ENCODE data around the gene NLGN1. TPM values are rescaled to one million over a fixed set of nuclear protein-coding genes. Genes with fewer than 3 reads are reported as not detected.

NLGN1 gene
- total and polyA plus RNA-seq, 12 donors, result 0.88 to 19.9 (median 12.6) TPM

- peak in 1 of 9 donors; percentile 13 for TF ChIP-seq CTCF (IDR thresholded peaks at IDR 0.05)
- Histone ChIP-seq H3K4me3 (no peak overlapping the region), H3K27ac (no peak overlapping the region), H3K36me3 (no peaks in the 10 kb centered on the region), H3K4me1 (peaks cover 0 to 16% (median 0%) of the 10 kb centered on the region in 9 donors), H3K9me3 (peaks cover 0 to 3% (median 0%) of the 10 kb centered on the region in 11 donors), H3K27me3 (no peaks in the 10 kb centered on the region)
- WGBS, 2 donors, result 47 to 63% methylated on average over 3 of the region's 3 CpGs
- intact Hi-C loops (cut with DNase I), result no loop called here
- DNase-seq, result no peak
- ATAC-seq, result no peak
Observed at GRCh38 chr3:174219738-174220137, 822.2 kb downstream of the NLGN1 start.

GRCh38 chr3:174220775-174221554 is 823.4 kb downstream of the NLGN1 start:
- Histone ChIP-seq H3K9me3 (peaks cover 0 to 3% (median 0%) of the 10 kb centered on the region in 11 donors), H3K4me1 (peaks cover 0 to 16% (median 0%) of the 10 kb centered on the region in 9 donors), H3K4me3 (no peak overlapping the region), H3K36me3 (no peaks in the 10 kb centered on the region), H3K27ac (no peak overlapping the region), H3K27me3 (no peaks in the 10 kb centered on the region)
- no peak for ATAC-seq
- no peak for DNase-seq
- intact Hi-C loops (cut with DNase I), result no loop called here
- TF ChIP-seq CTCF (IDR thresholded peaks at IDR 0.05), result no peak
- 63 to 73% methylated on average over 4 of the region's 4 CpGs for WGBS, 2 donors

- Histone ChIP-seq H3K4me3 (no peak overlapping the region), H3K27ac (no peak overlapping the region), H3K27me3 (no peaks in the 10 kb centered on the region), H3K4me1 (peaks cover 0 to 16% (median 0%) of the 10 kb centered on the region in 9 donors), H3K36me3 (no peaks in the 10 kb centered on the region), H3K9me3 (peaks cover 0 to 3% (median 0%) of the 10 kb centered on the region in 11 donors)
- no peak for ATAC-seq
- TF ChIP-seq CTCF (IDR thresholded peaks at IDR 0.05), result no peak
- DNase-seq, result no peak
- 43 to 52% methylated on average over 6 of the region's 6 CpGs for WGBS, 2 donors
- intact Hi-C loops (cut with DNase I), result no loop called here
Observed at GRCh38 chr3:174223042-174223441, 825.5 kb downstream of the NLGN1 start.

DNA sequence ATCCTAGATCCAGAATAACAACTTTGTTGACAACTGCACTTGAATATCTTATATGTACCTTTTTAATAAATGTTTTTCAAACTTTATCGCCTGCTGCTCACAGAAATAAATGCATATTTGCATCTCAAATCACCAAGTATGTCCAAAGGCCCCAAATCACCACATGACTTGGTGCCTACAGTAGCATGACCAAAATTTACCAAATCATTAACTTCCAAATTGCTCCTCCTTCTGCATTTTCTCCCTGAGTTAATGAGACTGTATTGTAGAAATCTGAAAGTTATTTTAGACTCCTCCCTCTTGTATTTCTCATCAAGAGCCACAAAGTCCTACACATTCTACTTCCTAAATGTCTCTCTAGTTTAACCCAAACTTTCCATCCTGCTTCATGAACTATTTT is 826.1 kb downstream of the NLGN1 start:
- TF ChIP-seq CTCF (IDR thresholded peaks at IDR 0.05), result no peak
- DNase-seq, result no peak
- WGBS, 2 donors, result 74 to 79% methylated on average over 1 of the region's 1 CpG

More for the DNA sequence above, 826.1 kb downstream of the NLGN1 start:
- Histone ChIP-seq H3K9me3 (peaks cover 0 to 3% (median 0%) of the 10 kb centered on the region in 11 donors), H3K4me3 (no peak overlapping the region), H3K27ac (no peak overlapping the region), H3K36me3 (no peaks in the 10 kb centered on the region), H3K27me3 (no peaks in the 10 kb centered on the region), H3K4me1 (peaks cover 0 to 16% (median 0%) of the 10 kb centered on the region in 9 donors)
- intact Hi-C loops (cut with DNase I), result no loop called here
- no peak for ATAC-seq

All from heart right ventricle (tissue), 16 donors.